ENCODE data around the gene LZTFL1.

Gene LZTFL1

DNA sequence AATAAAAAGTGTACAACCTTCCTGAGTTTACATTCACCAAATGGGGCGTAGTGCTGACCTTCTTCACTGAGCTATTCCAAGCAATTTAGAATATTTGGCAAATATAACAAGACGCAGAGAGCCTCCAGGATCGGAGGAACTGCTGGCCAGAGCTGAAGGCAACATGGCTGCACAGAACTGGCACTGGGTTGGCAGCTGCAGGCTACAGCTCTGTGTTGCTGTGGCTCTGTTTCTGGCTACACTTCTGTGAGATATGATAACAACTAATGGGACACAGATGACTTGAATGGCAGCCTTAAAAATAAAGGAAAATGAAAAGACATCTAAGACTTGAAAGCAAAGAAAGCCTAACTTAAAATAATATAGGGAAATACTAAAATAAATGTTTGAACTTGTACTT lies 34.8 kb downstream of the LZTFL1 start:
- Histone ChIP-seq H3K27me3 (no peaks in the 10 kb centered on the region), H3K36me3 (no peaks in the 10 kb centered on the region), H3K9me3 (no peaks in the 10 kb centered on the region), H3K4me1 (ENCODE audit: control insufficient read depth in 1 of 2, insufficient read depth in 1 of 2, low read depth in 1 of 2, low read length in 1 of 2) (no peaks in the 10 kb centered on the region), H3K27ac (no peak overlapping the region), H3K4me3 (ENCODE audit: low read depth in 1 of 2, low read length in 1 of 2) (no peak overlapping the region)
- TF ChIP-seq, protein P1, sequence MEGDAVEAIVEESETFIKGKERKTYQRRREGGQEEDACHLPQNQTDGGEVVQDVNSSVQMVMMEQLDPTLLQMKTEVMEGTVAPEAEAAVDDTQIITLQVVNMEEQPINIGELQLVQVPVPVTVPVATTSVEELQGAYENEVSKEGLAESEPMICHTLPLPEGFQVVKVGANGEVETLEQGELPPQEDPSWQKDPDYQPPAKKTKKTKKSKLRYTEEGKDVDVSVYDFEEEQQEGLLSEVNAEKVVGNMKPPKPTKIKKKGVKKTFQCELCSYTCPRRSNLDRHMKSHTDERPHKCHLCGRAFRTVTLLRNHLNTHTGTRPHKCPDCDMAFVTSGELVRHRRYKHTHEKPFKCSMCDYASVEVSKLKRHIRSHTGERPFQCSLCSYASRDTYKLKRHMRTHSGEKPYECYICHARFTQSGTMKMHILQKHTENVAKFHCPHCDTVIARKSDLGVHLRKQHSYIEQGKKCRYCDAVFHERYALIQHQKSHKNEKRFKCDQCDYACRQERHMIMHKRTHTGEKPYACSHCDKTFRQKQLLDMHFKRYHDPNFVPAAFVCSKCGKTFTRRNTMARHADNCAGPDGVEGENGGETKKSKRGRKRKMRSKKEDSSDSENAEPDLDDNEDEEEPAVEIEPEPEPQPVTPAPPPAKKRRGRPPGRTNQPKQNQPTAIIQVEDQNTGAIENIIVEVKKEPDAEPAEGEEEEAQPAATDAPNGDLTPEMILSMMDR (IDR thresholded peaks at IDR 0.05), result no peak

DNA sequence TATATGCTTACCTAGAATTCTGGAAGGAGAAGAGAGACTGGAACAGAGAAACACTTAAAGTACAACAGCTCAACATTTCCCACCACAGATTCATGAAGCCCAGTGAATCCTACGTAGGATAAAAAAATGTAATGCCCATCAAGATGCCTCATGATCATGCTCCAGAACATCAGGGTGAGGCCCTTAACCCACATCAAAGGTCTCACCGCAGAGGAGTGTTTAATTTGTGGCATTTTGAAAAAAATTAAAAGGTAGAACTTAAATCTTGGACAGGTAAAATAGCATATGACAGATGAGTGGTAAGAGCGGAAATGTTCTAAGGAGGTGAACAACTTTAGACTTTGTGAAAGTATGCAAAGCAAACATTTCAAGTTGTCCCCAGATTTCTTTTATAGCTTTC lies 35.8 kb downstream of the LZTFL1 start:
- no peaks in the 10 kb centered on the region for H3K27me3 ChIP-seq
- no peak overlapping the region for H3K4me3 ChIP-seq (ENCODE audit: low read depth in 1 of 2, low read length in 1 of 2)
- no peaks in the 10 kb centered on the region for H3K9me3 ChIP-seq
- H3K36me3 ChIP-seq, result no peaks in the 10 kb centered on the region
- H3K4me1 ChIP-seq (ENCODE audit: control insufficient read depth in 1 of 2, insufficient read depth in 1 of 2, low read depth in 1 of 2, low read length in 1 of 2), result no peaks in the 10 kb centered on the region
- TF ChIP-seq, protein P1 (IDR thresholded peaks at IDR 0.05), result no peak
- no peak overlapping the region for H3K27ac ChIP-seq

DNA sequence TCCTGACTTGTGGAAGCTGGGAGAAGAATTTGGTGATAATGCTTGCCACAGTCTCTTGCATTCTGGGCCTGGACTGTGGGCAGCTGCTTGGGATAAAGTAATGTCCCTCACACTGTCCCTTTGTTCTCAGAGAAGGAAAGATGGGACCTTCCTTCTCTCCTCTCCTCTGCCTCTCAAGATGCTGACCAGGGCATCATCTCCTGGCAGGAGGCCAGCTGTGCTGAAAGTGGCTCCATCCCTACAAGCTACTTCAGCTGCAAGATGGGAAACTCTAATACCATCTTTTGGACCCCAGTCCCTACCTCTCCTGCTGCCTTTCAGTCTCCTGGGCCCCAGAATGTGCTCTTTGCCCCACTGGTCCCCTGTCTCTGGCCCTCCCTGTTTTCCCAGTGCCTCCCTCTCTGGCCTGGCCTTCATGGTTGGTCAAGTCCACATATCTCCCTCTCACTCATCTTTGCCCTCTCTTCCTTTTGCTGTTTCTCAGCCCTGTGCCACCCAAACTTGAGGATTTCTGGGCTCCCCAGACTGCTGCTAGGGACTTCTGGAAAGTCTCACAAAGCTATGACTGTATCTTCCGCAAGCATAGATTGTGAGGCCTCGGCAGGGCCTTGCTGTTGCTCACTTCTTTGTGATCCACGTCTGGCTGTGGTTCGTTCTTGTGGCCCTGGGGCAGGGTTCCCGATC lies 38.5 kb downstream of the LZTFL1 start:
- Histone ChIP-seq H3K36me3 (no peaks in the 10 kb centered on the region), H3K9me3 (no peaks in the 10 kb centered on the region), H3K4me1 (ENCODE audit: control insufficient read depth in 1 of 2, insufficient read depth in 1 of 2, low read depth in 1 of 2, low read length in 1 of 2) (no peaks in the 10 kb centered on the region), H3K4me3 (ENCODE audit: low read depth in 1 of 2, low read length in 1 of 2) (no peak overlapping the region), H3K27ac (no peak overlapping the region), H3K27me3 (peaks cover 22% of the 10 kb centered on the region)
- TF ChIP-seq, protein P1 (IDR thresholded peaks at IDR 0.05), result no peak

DNA sequence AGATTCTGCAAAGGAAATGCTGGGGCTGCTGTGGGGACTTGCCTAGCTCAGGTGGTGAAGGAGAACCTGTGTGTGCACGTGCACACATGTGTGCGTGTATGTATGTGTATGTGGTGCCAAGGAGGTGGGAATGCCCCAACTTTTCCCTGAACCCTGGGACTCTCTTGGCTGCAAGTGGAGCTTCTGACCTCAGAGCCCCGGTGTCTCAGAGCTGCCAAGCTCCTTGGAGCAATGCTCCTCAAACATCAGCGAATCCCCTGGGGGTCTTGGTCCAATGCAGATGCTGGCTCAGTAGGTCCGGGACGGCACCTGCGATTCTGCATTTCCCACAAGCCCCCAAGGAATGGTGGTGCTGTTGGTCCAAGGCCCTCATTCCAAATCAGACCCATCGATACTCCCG lies 39.8 kb downstream of the LZTFL1 start:
- no peak overlapping the region for H3K27ac ChIP-seq
- H3K27me3 ChIP-seq, result peaks cover 34% of the 10 kb centered on the region
- H3K9me3 ChIP-seq, result no peaks in the 10 kb centered on the region
- no peaks in the 10 kb centered on the region for H3K4me1 ChIP-seq (ENCODE audit: control insufficient read depth in 1 of 2, insufficient read depth in 1 of 2, low read depth in 1 of 2, low read length in 1 of 2)
- TF ChIP-seq, protein P1 (IDR thresholded peaks at IDR 0.05), result no peak
- no peaks in the 10 kb centered on the region for H3K36me3 ChIP-seq
- no peak overlapping the region for H3K4me3 ChIP-seq (ENCODE audit: low read depth in 1 of 2, low read length in 1 of 2)

DNA sequence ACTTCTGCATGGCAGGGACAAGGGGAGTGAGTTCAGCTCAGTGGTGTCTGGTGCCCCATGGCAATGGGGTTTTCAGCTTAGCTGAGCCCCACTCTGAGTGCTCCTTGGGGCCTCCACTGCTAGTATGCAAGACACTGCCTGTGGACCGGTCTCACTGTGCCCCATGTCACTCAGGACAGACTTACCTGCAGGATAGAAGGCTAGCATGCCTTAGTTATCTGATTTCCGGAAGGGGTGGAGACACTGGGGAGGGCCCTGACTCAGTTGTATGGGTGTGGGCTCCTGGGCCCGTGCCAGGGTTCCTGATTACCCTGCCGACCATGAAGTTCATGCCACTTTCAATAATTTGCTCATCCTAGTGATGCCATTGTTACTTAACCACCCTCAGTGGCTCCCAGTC lies 41.3 kb downstream of the LZTFL1 start:
- H3K27me3 ChIP-seq, result peaks cover 49% of the 10 kb centered on the region
- H3K9me3 ChIP-seq, result no peaks in the 10 kb centered on the region
- TF ChIP-seq, protein P1 (IDR thresholded peaks at IDR 0.05), result no peak
- H3K4me1 ChIP-seq (ENCODE audit: control insufficient read depth in 1 of 2, insufficient read depth in 1 of 2, low read depth in 1 of 2, low read length in 1 of 2), result peaks cover 12 to 14% of the 10 kb centered on the region in 2 experiments
- no peaks in the 10 kb centered on the region for H3K36me3 ChIP-seq
- H3K4me3 ChIP-seq (ENCODE audit: low read depth in 1 of 2, low read length in 1 of 2), result no peak overlapping the region
- no peak overlapping the region for H3K27ac ChIP-seq
